Retinal pigment epithelial cell (primary cell): ENCODE results near the gene FBP1.
"Not testable (repeated sequence)": the region's sequence is repeated elsewhere in the genome, so short reads cannot be mapped to it uniquely, and the experiment has no call there.

Experiments
- DNase-seq: peaks from one replicate; pipeline ENCODE4 v3.0.0-alpha.2; 2010; ENCODE audit warnings: low read depth
- H3K4me3 ChIP-seq: 2 replicates; pipeline ENCODE4 v1.5.1; 2011; ENCODE audit warnings: mild to moderate bottlenecking, low read length, control low read depth, moderate library complexity
- CTCF ChIP-seq: conservative IDR thresholded peaks from 2 replicates; pipeline ENCODE4 v1.5.1; 2011; ENCODE audit warnings: low read depth, low read length, control low read depth, inconsistent platforms

The FBP1 gene

DNA sequence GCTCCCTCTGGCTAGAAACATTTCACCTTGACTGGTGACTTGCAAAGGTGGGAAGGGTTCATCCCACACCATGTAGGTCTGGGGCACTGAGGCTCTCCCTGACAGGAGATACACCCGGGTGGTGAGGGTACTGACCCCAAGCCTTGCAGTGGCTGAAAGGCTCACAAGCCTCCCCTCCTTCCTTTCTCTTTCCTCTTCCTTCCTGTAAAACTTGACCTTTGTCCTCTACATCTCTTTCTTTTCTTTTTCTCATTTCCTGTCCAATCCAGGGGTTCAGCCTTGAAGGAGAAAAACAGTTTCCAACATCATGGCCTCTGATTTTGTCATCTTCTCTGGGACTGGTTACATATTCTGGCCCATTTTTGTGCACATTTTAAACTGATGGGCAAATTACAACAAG, 62.3 kb downstream of the FBP1 start:
- no peak for TF ChIP-seq CTCF
- no peak for DNase-seq
- H3K4me3 ChIP-seq, result no peak overlapping the region

- no peak overlapping the region for H3K4me3 ChIP-seq
- TF ChIP-seq CTCF, result no peak
- no peak for DNase-seq
Observed at GRCh38 chr9:94576131-94576530, 63.2 kb downstream of the FBP1 start.

- DNase-seq, result no peak
- no peak overlapping the region for H3K4me3 ChIP-seq
- no peak for TF ChIP-seq CTCF
Observed at GRCh38 chr9:94568972-94569712, 70.2 kb downstream of the FBP1 start.

DNA sequence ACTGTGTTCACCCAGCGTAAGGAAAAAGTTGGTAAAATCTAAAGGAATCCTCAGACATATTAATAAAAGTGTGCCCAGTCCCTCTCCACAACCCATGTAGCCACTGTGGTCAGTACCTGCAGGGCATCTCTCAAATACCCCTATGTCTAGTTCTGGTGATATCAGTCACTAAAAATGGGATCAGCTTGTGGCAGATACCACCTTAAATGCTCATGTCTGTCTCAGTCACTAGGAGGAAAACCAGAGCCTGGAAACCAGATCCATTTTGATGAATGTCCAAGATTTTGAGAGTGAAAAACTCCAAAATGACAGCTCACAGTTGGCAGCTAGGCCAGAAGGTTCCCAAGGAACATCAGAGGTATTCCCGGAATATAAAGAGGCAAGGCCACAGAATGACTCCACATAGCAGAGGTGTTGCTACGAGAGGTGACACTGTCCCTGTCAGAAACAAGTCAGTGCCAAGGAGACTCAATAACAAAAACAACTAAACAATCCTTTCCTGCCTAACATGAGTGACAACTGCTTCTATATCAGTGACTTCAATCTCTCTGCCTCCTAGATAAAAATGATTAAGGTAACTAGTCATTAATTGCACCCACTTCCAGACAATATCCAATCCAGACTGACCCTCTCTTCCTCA, 70.9 kb downstream of the FBP1 start:
- DNase-seq, result no peak
- TF ChIP-seq CTCF, result no peak

DNA sequence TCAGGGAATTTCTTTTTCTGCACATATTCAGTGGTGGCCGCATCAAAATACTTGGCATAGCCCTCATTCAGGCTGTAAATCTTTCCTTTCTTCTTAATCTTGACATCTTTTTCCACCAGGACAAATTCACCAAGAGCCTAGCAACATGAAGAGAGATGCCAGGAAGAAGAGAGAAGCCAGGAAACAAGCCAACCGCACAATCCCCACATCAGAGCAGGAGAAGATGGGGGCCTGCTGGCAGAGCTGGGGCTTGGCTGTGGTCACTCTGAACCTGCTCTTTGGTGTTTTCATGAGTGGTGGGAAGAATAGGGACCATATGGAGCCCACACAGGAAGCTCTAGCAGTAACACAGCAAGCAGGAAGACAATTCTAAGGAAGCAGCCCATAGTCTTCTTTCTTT, 72.0 kb downstream of the FBP1 start:
- no peak for TF ChIP-seq CTCF
- no peak overlapping the region for H3K4me3 ChIP-seq
- DNase-seq, result no peak

More for the DNA sequence above, 70.9 kb downstream of the FBP1 start:
- no peak overlapping the region for H3K4me3 ChIP-seq

DNA sequence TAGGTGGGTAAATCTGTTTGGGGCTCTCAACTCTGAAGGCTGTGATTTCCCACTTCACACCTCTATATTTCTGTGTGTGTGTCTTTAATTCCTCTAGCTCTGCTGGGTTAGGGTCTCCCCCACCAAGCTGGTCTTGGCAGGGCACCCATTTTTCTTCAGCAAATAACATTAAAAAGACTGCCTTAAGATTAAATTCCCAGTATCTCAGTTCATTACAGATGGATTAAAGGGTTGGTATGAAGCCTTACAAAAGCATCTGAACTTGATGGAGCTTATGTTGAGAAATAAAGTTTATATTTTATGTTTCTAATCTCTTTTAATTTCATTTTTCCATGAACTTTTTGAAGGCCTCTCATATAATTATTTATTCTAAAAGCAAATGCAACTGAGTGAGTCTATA, 72.8 kb downstream of the FBP1 start:
- no peak for TF ChIP-seq CTCF
- no peak for DNase-seq
- no peak overlapping the region for H3K4me3 ChIP-seq

GRCh38 chr9:94564279-94564678, 75.0 kb downstream of the FBP1 start:
- H3K4me3 ChIP-seq, DNase-seq: not testable (repeated sequence)
